Measurements from ENCODE around the gene ALDH3B2.

The ALDH3B2 gene

DNA sequence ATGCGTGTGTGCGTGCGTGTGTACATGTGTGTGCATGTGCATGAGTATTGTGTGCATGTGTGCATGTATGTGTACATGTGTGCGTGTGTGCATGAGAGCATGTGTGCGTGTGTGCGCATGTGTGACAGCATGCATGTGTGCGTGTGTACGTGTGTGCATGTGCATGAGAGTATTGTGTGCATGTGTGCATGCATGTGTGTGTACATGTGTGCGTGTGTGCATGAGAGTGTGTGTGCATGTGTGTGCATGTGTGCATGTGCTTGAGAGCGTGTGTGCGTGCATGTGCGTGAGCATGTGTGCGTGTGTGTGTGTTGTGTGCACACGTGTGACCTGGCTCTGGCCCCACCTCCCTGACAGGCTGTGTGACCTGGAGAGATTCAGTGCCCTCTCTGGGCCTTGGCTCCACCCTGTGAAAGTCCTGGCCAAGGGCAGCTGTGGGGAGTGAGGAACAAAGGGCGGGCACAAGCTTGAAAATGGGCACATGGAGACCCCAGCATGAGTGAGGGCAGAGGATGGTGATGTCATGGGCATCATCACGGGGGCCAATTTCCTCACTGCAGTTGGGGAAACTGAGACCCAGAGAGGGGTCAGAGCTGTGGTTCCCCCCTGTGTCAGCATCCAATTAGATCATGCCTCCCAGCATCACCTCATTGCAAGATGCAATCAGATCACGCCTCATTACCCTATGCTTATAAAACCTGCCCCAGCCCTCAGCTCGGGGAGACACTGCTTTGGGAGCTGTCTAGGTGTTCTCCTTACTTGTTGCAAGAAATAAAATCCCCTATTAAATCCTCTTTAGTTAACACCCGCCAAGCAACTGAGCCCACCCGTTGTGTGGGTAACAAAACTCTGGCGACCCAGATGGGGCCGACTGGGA, 24.6 kb downstream of the ALDH3B2 start:
- Histone ChIP-seq H3K27ac (no peak overlapping the region), H3K36me3 (no peaks in the 10 kb centered on the region), H3K4me1 (no peaks in the 10 kb centered on the region), H3K27me3 (peaks cover 0 to 54% of the 10 kb centered on the region in 2 donors), H3K9me3 (no peaks in the 10 kb centered on the region), H3K4me3 (peak overlapping the region; percentile 26 to 32)
- intact Hi-C loops (cut with DNase I; ENCODE audit: low total_unique reads): no loop called here
- TF ChIP-seq, protein P1, sequence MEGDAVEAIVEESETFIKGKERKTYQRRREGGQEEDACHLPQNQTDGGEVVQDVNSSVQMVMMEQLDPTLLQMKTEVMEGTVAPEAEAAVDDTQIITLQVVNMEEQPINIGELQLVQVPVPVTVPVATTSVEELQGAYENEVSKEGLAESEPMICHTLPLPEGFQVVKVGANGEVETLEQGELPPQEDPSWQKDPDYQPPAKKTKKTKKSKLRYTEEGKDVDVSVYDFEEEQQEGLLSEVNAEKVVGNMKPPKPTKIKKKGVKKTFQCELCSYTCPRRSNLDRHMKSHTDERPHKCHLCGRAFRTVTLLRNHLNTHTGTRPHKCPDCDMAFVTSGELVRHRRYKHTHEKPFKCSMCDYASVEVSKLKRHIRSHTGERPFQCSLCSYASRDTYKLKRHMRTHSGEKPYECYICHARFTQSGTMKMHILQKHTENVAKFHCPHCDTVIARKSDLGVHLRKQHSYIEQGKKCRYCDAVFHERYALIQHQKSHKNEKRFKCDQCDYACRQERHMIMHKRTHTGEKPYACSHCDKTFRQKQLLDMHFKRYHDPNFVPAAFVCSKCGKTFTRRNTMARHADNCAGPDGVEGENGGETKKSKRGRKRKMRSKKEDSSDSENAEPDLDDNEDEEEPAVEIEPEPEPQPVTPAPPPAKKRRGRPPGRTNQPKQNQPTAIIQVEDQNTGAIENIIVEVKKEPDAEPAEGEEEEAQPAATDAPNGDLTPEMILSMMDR (IDR thresholded peaks at IDR 0.05): no peak
- no peak for DNase-seq

DNA sequence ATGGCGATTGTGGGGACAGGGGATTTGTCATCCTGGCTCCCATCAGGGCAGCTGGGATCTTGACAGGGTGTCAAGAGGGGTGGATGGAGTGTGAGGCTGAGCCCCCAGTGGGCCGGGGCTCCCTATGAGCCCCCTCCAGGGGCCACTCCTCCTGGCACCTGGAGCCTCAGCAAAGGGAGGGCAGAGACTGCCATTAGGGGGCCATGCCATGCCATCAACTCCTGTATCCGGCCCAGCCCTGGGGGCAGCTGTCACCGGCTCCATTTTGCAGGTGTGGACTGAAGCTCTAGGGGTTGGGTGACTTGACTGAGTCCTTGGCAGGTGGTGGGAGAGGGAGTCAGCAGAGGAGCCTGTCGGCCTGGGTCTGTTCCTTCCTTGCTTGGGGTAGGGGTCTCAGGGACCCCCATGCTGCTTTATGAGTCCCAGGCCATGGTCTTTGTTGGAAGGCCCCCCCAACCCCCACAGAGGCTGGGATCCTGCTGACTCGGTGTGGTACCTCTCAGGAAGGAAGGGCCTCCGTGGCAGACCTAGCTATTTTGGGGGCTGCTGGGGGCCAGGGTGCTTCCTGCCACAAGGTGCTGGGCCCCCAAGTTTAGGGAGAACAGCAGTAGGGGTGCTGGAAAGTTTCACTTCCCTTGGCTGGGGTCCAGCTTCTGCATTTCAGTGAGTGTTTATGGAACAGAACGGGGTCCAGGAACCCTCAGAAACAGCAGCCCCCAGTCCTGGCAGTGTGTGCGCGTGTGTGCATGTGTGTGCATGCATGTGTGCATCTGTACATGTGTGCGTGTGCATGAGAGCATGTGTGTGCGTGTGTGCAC, 25.4 kb downstream of the ALDH3B2 start:
- intact Hi-C loops (cut with DNase I; ENCODE audit: low total_unique reads): no loop called here
- Histone ChIP-seq H3K27ac (no peak overlapping the region), H3K27me3 (peaks cover 0 to 54% of the 10 kb centered on the region in 2 donors), H3K9me3 (no peaks in the 10 kb centered on the region), H3K4me1 (no peaks in the 10 kb centered on the region), H3K4me3 (no peak overlapping the region), H3K36me3 (no peaks in the 10 kb centered on the region)
- TF ChIP-seq, protein P1 (IDR thresholded peaks at IDR 0.05): no peak
- no peak for DNase-seq

DNA sequence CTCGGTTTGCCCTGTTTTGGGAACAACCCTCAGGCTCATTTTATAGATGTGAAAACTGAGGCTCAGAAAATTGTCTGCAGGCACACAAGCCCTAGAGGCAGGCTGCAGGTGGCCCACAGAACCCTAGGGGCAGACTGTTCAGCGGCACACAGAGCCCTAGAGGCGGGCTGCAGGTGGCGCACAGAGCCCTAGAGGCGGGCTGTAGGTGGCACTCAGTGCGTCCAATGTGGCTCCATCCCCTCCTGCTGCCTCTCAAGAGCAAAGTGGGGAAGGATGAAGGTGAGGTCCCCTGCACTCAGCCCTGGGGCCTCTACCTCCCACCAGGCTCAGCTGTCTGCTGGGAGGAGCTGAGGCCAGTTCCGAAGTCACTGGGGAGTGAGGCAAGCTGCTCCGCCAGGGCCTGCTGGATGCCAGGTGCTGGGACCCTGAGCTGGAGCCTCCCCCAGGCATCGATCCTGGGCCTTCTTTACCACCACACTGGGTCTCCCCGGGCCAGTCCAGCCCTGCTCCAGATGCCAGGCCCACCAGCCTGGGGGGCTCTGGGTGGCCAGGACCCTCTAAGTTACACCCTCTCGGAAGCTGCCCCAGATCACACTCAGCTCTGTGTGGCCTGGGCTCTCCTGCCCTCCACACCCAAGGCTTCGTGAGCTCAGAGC, 26.2 kb downstream of the ALDH3B2 start:
- no peak overlapping the region for H3K27ac ChIP-seq
- peaks cover 0 to 2% (median 0%) of the 10 kb centered on the region in 3 donors for H3K9me3 ChIP-seq
- intact Hi-C loops (cut with DNase I; ENCODE audit: low total_unique reads): no loop called here
- peaks cover 0 to 54% of the 10 kb centered on the region in 2 donors for H3K27me3 ChIP-seq
- TF ChIP-seq, protein P1 (IDR thresholded peaks at IDR 0.05): no peak
- H3K4me3 ChIP-seq: no peak overlapping the region
- no peaks in the 10 kb centered on the region for H3K4me1 ChIP-seq
- H3K36me3 ChIP-seq: no peaks in the 10 kb centered on the region
- DNase-seq: no peak

DNA sequence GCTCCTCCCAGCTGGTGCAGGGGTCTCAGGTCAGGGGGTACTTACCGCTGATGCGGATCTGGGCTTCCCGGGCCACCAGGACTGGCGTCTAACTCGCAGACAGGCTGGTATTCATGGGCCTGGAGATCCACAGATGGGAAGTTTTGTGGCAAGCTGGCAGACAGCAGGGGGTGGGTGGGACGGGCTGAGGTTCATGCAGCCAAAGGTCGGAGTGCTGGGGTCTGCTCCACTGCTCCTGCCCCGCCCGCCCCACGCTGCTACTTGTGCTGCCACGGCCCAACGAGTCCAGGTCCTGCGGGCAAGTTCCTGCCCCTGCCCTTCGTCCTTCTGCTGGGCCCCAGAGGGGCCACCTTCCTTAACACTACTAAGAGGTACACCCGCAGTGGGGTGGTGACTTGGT, 27.0 kb downstream of the ALDH3B2 start:
- Histone ChIP-seq H3K9me3 (peaks cover 0 to 2% (median 0%) of the 10 kb centered on the region in 3 donors), H3K36me3 (no peaks in the 10 kb centered on the region), H3K27me3 (peaks cover 0 to 54% of the 10 kb centered on the region in 2 donors), H3K27ac (no peak overlapping the region), H3K4me3 (no peak overlapping the region), H3K4me1 (no peaks in the 10 kb centered on the region)
- intact Hi-C loops (cut with DNase I; ENCODE audit: low total_unique reads): no loop called here
- no peak for DNase-seq
- TF ChIP-seq, protein P1 (IDR thresholded peaks at IDR 0.05): no peak

DNA sequence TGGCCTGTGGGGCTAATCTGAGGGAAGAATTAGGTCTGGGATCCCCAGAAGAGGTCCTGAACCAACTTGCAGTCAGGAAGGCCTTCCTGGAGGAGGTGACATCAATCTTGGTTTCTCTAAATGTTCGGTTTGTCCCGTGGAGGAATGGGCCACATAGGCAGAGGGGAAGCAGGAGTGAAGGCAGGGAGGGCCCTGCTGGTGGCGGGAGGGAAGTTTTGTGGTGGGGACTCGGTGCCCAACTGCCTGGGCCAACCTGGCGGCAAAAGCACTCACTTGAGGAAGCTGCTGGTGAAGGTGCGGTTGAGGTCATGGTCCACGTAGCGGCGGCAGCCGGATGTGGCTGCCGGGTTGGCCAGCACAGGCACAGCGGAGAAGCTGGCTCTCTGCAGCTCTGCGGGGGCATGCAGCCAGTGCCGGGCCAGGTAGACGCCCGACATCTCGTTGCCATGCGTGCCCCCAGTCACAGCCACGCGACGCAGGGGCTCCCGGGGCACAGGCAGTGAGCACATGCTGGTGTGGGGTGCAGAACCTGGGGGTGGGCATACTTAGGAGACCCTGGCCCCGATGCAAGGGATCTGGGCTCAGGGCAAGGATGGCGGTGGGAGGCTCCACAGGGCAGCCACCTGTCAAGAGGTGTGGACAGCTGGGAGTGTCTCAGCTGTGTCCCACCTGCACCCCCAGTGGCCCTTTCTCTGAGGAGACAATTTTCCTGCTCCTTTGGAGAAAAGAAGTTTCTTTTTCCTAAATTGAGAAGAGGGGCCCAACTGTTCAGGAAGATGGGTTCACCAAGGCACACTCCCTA, 27.7 kb downstream of the ALDH3B2 start:
- peak in 1 of 2 donors; percentile 63 for DNase-seq
- H3K9me3 ChIP-seq: peaks cover 0 to 2% (median 0%) of the 10 kb centered on the region in 3 donors
- TF ChIP-seq, protein P1 (IDR thresholded peaks at IDR 0.05): no peak
- H3K36me3 ChIP-seq: no peaks in the 10 kb centered on the region
- H3K4me1 ChIP-seq: no peaks in the 10 kb centered on the region
- intact Hi-C loops (cut with DNase I; ENCODE audit: low total_unique reads): no loop called here
- no peak overlapping the region for H3K4me3 ChIP-seq
- H3K27me3 ChIP-seq: peaks cover 0 to 54% of the 10 kb centered on the region in 2 donors
- H3K27ac ChIP-seq: no peak overlapping the region
